Astrocyte (in vitro differentiated cells and primary cell): ENCODE results near the gene TM7SF2.

Source experiments
- CTCF ChIP-seq: IDR thresholded peaks from 2 replicates; pipeline ENCODE4 v1.5.1; 2011; ENCODE audit warnings: low read depth, mild to moderate bottlenecking, inconsistent platforms, low read length, moderate library complexity; ENCODE audit not compliant: insufficient read depth
- EZH2 ChIP-seq: IDR thresholded peaks from 2 replicates; pipeline ENCODE4 v1.6.1; 2012; ENCODE audit warnings: mild to moderate bottlenecking, low read length, inconsistent platforms; ENCODE audit not compliant: insufficient read depth

- TF ChIP-seq CTCF (no peak), EZH2 (no peak)
Observed at GRCh38 chr11:65104628-65105027, 7.0 kb upstream of the TM7SF2 start.
